Neural progenitor cell (in vitro differentiated cells): ENCODE results near the gene KLF6.

ENCODE experiments used
- EZH2 ChIP-seq: fragments of 200-600 bp; sonication (generic); IDR thresholded peaks from 2 replicates; pipeline ENCODE4 v1.6.1; 2017; ENCODE audit warnings: antibody characterized with exemption, mild to moderate bottlenecking, moderate library complexity
- EZH2phosphoT487 ChIP-seq: fragments of 200-600 bp; sonication (generic); IDR thresholded peaks from 2 replicates; pipeline ENCODE4 v1.6.1; 2017; ENCODE audit warnings: antibody characterized with exemption

- TF ChIP-seq EZH2 (no peak), EZH2phosphoT487 (no peak)
Observed at GRCh38 chr10:3791974-3792633, 7.1 kb upstream of the KLF6 start.
